ENCODE results near the gene SREK1. TPM values are rescaled to one million over a fixed set of nuclear protein-coding genes. Genes with fewer than 3 reads are reported as not detected.

SREK1 gene
- total and polyA plus RNA-seq, 12 donors, result 12.6 to 59.8 (median 26.9) TPM

- no peak for ATAC-seq
- Histone ChIP-seq H3K36me3 (peaks cover 0 to 97% (median 38%) of the 10 kb centered on the region in 9 donors), H3K9me3 (no peaks in the 10 kb centered on the region), H3K4me1 (peaks cover 0 to 10% (median 0%) of the 10 kb centered on the region in 9 donors), H3K27me3 (no peaks in the 10 kb centered on the region), H3K4me3 (no peak overlapping the region), H3K27ac (no peak overlapping the region)
- intact Hi-C loops (cut with DNase I), result loop anchor here in 3 of 10 donors (10.0 kb wide), 2 partner anchors 245 to 415 kb away; partner anchors contain the start of gene ERBIN (in 1 of the 3)
- TF ChIP-seq, protein P1, sequence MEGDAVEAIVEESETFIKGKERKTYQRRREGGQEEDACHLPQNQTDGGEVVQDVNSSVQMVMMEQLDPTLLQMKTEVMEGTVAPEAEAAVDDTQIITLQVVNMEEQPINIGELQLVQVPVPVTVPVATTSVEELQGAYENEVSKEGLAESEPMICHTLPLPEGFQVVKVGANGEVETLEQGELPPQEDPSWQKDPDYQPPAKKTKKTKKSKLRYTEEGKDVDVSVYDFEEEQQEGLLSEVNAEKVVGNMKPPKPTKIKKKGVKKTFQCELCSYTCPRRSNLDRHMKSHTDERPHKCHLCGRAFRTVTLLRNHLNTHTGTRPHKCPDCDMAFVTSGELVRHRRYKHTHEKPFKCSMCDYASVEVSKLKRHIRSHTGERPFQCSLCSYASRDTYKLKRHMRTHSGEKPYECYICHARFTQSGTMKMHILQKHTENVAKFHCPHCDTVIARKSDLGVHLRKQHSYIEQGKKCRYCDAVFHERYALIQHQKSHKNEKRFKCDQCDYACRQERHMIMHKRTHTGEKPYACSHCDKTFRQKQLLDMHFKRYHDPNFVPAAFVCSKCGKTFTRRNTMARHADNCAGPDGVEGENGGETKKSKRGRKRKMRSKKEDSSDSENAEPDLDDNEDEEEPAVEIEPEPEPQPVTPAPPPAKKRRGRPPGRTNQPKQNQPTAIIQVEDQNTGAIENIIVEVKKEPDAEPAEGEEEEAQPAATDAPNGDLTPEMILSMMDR (IDR thresholded peaks at IDR 0.05), result no peak
- whole genome bisulfite sequencing, 2 donors, result 89 to 91% methylated on average over 4 of the region's 4 CpGs
- no peak for DNase-seq
Measured at GRCh38 chr5:66169534-66169933, 25.4 kb downstream of the SREK1 start.

GRCh38 chr5:66170195-66170919 lies 26.3 kb downstream of the SREK1 start:
- WGBS, 2 donors, result 94% methylated on average over 10 of the region's 10 CpGs
- Histone ChIP-seq H3K36me3 (peaks cover 0 to 97% (median 37%) of the 10 kb centered on the region in 9 donors), H3K4me1 (peaks cover 0 to 10% (median 0%) of the 10 kb centered on the region in 9 donors), H3K4me3 (no peak overlapping the region), H3K9me3 (no peaks in the 10 kb centered on the region), H3K27me3 (no peaks in the 10 kb centered on the region), H3K27ac (no peak overlapping the region)
- TF ChIP-seq, protein P1 (IDR thresholded peaks at IDR 0.05), result no peak
- no peak for DNase-seq
- no peak for ATAC-seq
- intact Hi-C loops (cut with DNase I), result loop anchor here in 4 of 10 donors (5.0 to 10.0 kb wide), 5 partner anchors 126 to 1034 kb away; no protein-coding TSS in a partner anchor

DNA sequence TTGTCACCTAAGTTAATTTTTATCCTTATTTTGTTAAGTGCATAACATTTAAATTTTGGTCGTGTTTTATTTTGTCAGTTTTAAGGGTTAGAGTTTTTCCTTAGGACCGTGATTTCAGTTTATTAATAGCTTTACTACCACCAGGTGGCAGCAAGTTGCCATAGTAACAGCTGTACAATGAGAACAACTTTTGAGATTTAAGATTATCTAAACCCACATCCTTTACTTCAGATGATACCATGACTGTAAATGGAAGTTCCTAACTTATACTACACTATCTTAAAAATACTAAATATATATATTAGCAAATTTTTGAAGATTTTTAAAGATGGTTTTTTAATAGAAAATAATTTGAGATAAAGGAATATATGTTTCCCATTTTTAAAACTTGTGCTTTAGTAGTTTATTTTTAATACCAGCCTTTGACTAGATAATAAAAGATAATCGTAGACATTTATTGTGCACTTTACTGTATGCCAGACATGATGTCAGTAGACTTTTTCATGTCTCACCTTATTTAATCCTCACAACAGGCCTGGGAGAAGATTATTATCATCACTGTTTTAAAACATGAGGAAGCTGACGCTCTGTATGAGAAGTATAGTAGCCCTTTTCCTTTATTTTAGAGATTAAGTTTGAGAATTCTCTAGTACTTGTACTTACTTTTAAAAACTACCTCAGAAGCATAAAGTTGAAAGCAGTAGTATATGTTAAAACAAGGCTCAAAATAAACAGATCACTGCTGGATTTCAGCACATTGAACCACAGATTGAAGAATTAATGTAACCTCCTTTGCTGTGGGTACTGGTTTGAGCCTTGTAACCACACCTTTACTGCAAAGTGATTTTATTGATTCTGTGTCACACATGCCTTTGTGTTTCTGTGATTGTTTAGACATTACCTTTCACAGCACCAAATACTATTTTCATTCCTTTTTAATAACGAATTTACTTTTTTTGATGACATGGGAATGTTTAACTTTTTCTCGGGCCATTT lies 27.5 kb downstream of the SREK1 start:
- Histone ChIP-seq H3K4me1 (peaks cover 0 to 13% (median 0%) of the 10 kb centered on the region in 9 donors), H3K36me3 (peaks cover 0 to 97% (median 34%) of the 10 kb centered on the region in 9 donors), H3K9me3 (no peaks in the 10 kb centered on the region), H3K27ac (no peak overlapping the region), H3K27me3 (no peaks in the 10 kb centered on the region), H3K4me3 (no peak overlapping the region)
- DNase-seq (peak in 1 of 2 donors; percentile 22), ATAC-seq (peak in 1 of 8 donors; percentile 53)
- TF ChIP-seq, protein P1 (IDR thresholded peaks at IDR 0.05), result peak; percentile 15 to 69 (median 60)
- intact Hi-C loops (cut with DNase I), result loop anchor here in 4 of 10 donors (5.0 to 10.0 kb wide), 5 partner anchors 127 to 1033 kb away; no protein-coding TSS in a partner anchor
- WGBS, 2 donors, result 54 to 59% methylated on average over 6 of the region's 6 CpGs

GRCh38 chr5:66174338-66174737 lies 30.2 kb downstream of the SREK1 start:
- intact Hi-C loops (cut with DNase I), result loop anchor here in 4 of 10 donors (5.0 to 10.0 kb wide), 5 partner anchors 130 to 1030 kb away; no protein-coding TSS in a partner anchor
- WGBS, 2 donors, result 32 to 33% methylated on average over 3 of the region's 3 CpGs
- no peaks in the 10 kb centered on the region for H3K9me3 ChIP-seq
- ATAC-seq (no peak), DNase-seq (no peak)
- TF ChIP-seq, protein P1 (IDR thresholded peaks at IDR 0.05), result peak in 7 of 9 donors; percentile 27 to 55 (median 43)
- H3K4me3 ChIP-seq, result no peak overlapping the region
- H3K4me1 ChIP-seq, result peaks cover 0 to 13% (median 3%) of the 10 kb centered on the region in 9 donors
- no peaks in the 10 kb centered on the region for H3K27me3 ChIP-seq
- no peak overlapping the region for H3K27ac ChIP-seq
- peaks cover 0 to 98% (median 39%) of the 10 kb centered on the region in 9 donors for H3K36me3 ChIP-seq

Data from heart right ventricle (tissue), 16 donors.